NK-92 treated with Interleukin-12 subunit alpha and Interleukin-12 subunit beta, amount 100 ng/mL, for 24 hours (cell line): ENCODE results near the gene PUDP.
"Not testable (repeated sequence)": the region's sequence is repeated elsewhere in the genome, so short reads cannot be mapped to it uniquely, and the experiment has no call there.

ENCODE experiments used
- DNase-seq: peaks from one replicate; lab custom pipeline; 2025; lab: John Stamatoyannopoulos, UW

PUDP gene

DNA sequence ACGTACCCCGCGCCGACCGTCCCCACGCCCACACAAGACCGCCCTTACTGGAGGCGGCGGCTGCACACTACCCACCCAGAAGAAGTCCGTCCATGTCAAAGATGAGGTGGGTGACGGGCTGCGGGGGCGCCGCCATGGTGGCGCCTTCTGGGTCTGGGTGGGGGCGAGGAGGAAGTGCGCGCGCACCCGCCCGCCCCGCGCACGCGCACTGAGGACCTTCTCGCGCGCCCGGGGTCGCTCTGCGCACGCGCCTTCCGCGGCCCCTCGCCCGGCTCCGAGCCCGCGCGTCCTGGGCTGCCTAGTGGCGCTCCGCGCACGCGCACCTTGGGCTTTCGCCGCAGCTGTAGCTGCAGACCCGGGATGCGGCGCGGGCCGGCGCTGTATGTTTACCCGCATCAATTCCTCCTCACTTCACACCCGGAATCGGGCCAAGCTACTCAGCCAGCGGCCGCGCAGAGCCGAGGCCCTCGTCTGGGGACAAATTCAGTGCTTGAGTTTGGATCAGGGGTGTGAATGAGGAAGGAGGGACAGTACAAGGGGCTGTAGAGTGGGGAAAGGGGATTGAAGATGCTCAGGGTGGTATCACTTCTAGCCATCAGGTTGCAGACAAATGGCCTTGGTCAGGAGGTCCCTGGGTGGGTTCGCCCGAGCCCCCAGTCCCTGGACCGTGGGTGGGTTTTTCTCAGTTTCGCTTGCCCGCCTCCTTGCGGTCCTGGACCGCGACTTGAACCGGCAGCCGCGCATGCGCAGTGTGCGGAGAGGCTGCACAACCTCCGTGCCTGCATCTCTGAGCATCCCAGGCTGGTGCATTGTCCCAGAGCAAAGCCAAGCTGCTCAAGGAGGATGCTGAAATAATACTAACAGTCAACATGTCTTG, at the start of gene PUDP:
PUDP (minus strand) TSS at position 176 of the 877 bp plus-strand sequence; CDS start at position 136, 40 bp downstream.
- DNase-seq, result peak; percentile 72

DNA sequence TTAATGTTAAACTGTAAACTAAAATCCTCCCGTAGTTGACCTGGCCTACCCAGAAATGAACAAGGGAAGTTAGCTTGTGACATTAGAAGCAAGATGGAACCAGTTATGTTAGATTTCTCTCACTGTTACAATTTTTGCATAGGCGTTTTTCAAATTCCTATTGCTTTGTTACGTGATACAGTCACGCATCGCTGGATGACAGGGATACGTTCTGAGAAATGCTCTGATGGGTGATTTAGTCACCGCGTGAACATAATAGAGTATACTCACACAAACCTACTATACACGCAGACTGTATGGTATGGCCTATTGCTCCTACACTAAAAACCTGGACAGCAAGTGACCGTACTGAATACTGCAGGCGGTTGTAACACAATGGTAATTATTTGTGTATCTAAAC, 46.7 kb upstream of the PUDP start:
- no peak for DNase-seq

DNA sequence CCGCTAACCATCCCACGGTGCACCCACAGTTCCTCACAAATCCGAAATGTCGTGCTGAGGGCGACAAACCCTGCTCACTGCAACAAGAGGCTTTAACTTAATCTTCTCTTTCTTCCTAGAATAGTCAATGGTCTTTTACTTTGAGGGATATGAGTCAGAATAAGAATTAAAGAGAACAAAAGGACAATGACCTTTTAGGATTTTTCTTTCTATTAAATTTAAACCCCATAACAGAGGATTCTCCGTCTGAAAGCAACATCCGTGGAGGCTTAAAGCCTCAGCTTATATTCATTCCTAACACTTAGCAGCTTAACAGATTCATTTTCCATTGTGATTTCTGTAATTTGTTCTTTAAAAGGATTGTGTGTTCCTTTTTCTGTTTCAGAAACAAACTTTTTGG, 44.9 kb upstream of the PUDP start:
- no peak for DNase-seq

- DNase-seq, result no peak
These were observed 43.7 kb upstream of the PUDP start for GRCh38 chrX:7191681-7192110.

GRCh38 chrX:7190157-7190556, 42.2 kb upstream of the PUDP start:
- DNase-seq, result no peak

DNA sequence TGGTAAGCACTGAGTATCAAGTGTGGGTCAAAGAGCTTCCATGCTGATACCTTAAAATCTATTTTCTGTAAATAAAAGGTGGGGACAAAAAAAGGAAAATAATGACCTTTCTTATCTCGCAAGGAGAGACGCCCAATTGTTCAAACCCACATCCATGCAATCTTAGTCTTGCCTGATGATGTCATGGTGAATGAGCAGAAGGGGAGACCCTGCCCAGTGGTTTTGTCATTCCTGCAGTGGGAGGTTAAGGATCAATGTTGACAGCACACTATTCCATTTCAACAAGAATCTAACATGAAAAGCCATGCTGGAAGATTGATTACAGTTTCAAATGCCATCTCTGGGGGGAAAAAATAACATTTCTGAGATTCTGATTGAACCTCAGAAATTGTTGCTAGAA, 40.7 kb upstream of the PUDP start:
- no peak for DNase-seq

DNA sequence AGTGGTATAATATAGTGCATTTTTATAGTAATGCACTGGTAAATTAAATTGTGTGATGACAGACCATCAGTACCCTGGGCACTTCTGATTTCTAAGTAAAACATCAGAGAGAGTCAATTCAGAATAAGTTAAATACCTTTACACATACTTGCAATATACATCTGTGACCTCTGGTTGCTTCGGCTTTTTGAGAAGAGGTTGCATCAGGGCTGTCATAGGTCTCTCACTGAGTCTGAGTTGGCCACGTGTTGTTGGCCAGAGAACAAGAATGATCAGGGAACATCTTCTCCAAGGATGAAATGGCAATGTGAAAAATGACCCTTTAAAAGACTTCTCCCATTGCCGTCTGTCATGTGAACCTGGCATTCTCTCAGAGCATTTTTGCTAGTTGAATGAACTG, 36.9 kb upstream of the PUDP start:
- DNase-seq, result no peak

GRCh38 chrX:7179446-7179845, 31.5 kb upstream of the PUDP start:
- DNase-seq, result no peak

- DNase-seq, result not testable (repeated sequence)
These were observed 30.9 kb upstream of the PUDP start for GRCh38 chrX:7178859-7179258.

GRCh38 chrX:7170898-7171297, 22.9 kb upstream of the PUDP start:
- DNase-seq, result peak; percentile 1

DNA sequence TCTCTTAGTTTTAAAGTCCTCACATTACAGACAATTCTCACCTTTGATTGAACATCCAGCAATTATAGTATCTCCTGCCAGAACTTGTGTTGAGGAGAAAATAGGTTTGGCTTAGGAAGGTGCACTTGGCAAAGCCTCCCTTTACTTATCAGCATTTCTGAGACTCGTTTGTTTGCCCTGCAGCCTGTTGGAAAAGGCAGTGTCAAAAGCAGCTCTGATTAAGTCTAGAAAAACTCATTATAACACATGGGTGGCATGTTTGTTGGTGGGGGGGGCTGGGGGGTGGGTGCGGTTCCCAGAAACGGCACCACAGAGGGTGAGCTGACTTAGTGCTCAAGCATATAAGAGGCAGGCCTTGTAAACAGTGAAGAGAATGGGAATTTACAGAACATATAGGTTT, 21.7 kb upstream of the PUDP start:
- DNase-seq, result no peak

GRCh38 chrX:7168371-7168770, 20.4 kb upstream of the PUDP start:
- no peak for DNase-seq

- DNase-seq, result no peak
These were observed 16.2 kb upstream of the PUDP start for GRCh38 chrX:7164174-7164573.

DNA sequence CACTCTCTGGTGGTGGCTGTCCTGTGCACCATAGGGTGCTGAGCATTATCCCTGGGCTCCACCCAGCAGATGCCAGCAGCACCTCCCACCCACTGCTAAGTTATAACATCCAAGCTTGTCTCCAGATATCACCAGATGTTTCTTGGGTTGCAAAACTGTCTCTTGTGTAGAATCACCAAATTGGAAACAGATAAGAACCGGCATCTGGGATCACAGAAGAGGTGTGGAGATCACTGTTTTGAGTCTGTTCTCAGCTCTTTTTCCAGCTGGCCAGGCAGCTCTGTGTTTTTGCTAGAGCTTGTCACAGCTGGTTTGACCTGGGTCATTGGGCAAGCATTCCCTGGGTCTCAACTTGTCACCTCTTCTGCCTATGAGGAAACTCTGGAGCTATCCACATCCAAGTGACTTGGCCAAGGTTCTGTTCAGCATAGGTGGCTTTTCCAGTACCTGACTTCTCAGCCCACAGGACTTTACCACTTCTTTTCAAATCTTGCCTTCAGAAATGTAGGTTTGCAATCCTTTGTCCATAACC, 15.3 kb upstream of the PUDP start:
- DNase-seq, result no peak

DNA sequence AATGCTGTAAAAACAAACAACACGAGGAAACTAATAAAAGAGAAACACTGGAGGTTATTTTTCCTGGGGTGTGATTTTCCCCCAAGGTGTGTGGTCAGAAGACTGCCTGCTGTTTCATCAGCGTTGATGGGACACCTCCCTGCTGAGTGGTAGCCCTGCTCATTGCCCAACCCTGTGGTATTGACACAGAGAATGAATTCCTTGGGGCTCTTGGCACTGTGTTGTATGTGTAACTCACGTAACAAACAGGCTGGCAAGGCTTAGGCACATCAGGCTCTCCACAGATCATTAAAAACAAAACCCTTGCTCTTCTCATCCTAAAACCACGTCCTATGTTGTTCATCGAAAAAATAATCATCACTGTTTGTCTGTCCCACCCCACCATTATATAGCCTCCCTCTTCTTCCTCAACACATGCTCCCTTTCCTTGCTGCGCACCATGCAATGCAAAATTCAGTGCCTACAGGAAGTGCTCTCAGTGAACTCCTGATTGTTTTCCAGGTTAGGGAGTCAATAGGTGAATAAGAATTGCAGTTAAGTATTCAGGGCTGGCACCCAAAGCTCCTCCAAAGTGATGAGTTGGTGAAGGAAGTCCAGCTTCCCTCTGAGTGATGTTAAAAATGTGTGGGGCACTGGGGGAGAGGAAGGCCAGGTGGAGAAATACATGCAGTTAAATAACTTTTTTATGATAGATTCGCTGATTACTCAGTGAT, 11.4 kb upstream of the PUDP start:
- DNase-seq, result peak; percentile 7

GRCh38 chrX:7158468-7158990, 10.6 kb upstream of the PUDP start:
- DNase-seq, result no peak

DNA sequence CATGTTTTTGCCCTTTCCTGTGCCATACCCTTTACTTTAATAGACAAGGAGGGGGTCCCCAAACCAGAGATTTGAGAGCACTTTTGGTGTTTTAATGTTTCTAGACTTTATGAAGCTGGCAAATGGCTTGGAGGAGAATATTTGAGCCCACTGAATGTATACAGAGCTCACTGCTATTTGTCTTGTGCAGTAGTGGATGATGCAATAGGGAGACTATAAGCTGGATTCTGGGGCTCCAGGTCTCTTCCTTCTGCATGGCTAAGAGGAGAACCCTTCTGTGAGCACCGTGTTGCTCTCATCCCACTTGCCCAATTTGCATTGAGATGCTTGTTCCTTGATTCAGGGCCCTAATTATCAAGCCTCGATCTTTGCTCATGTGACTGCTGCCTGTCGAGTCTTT, 8.9 kb upstream of the PUDP start:
- DNase-seq, result no peak

DNA sequence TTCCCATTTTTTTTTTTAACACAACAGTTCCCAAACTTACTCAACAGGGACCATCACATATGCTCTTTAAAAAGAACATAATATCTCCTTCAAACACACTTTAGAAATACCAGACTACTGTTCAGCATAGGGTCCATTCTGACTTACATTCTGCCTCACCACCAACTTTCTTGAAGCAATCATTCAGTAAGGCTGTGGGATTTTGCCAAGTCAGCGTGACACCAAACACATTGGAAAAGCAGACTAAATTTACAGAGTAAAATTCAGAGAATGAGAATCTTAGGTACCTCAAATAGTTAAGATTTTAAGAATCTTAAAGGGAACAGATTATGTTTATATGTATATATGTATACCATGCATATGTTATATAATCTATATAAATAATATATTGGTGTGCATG, 7.2 kb upstream of the PUDP start:
- no peak for DNase-seq

- no peak for DNase-seq
These were observed 6.2 kb upstream of the PUDP start for GRCh38 chrX:7154041-7154597.

- DNase-seq, result no peak
These were observed 5.3 kb upstream of the PUDP start for GRCh38 chrX:7153231-7153630.

DNA sequence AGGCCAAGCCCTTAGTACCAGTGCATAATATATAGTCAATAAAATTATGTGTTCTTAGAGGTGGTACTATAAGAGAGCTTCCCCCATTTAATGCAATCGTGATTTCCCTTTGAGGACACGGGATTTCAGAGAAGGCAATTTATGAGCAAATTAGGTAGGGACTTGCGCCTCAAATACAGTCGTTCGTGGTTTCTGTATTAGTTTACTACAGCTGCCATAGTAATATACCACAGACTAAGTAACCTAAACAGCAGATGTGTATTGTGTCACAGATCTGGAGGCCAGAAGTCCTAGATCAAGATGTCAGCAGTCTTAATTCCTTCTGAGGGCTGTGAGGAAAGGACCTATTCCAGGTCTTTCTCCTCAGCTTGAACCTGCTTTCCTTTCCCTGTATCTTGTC, 1.5 kb upstream of the PUDP start:
- no peak for DNase-seq

DNA sequence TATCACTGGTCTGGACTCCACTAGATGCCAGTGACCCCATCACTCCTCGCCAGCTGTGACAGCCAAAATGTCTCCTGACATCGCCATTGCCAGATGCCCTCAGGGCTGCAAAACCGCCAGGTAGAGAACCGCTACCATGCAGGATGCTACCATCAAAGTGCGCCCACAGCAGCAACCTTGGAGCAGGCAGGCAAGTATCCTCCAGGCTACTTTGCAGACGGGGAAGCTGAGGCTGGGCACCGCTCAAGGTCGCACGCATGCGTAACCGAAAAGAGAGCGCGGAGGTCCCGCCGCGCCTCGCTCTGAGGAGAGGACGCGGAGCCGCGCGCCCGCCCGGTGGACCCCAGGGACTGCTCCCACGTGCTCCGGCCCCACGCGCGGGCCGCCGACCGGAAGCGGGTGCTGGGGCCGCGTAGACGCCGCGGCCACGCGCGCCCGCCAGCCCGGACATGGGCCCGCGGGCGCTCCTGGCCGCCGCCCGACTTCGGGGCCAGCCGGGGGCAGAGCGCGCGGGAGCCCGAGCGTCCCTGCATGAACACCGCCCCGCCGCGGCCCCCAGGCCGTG, 458 bp downstream of the PUDP start, which contains the start of gene STS:
STS (plus strand) TSS at position 300 of the 565 bp plus-strand sequence. CDS start 105,488 bp downstream, outside the sequence.
- peak; percentile 22 for DNase-seq
